RWPE1 (cell line): ENCODE results near the gene TUBA4B.

Experiments used
- CTCF ChIA-PET: fragments of 350-600 bp; sonication (Branson Sonifier 250); formaldehyde crosslinking; extraction: SDS; loops from one replicate; lab custom pipeline; 2021; lab: Yijun Ruan, JAX
- POLR2A ChIA-PET: fragments of 400-600 bp; formaldehyde crosslinking; extraction: SDS; loops from one replicate; lab custom pipeline; 2020; ENCODE audit warnings: antibody characterized with exemption; ENCODE audit not compliant: low non-redundant PET; lab: Yijun Ruan, JAX
- DNase-seq: peaks from one replicate; pipeline ENCODE4 v3.0.0; 2012; ENCODE audit warnings: low spot score
- H3K27ac ChIP-seq: fragments of 450-650 bp; 2 replicates; pipeline ENCODE4 v1.5.1; 2017
- CTCF ChIP-seq: fragments of 450-650 bp; conservative IDR thresholded peaks from 2 replicates; pipeline ENCODE4 v1.5.1; 2017; ENCODE audit warnings: low read depth, mild to moderate bottlenecking

TUBA4B gene

GRCh38 chr2:219271021-219271420, 18.0 kb downstream of the TUBA4B start:
- TF ChIP-seq CTCF = no peak
- no peak for DNase-seq
- POLR2A ChIA-PET = no interaction called here
- peak overlapping the region; percentile 83 for H3K27ac ChIP-seq
- CTCF ChIA-PET = no interaction called here

- peak overlapping the region; percentile 100 for H3K27ac ChIP-seq
- no peak for DNase-seq
- TF ChIP-seq CTCF = no peak
- ChIA-PET CTCF (no interaction called here), POLR2A (interaction anchor here (3.1 kb wide), 1 partner anchor 19 kb away, joined by 35 read pairs; the partner anchor contains the start of genes TUBA4A and TUBA4B)
These were observed 19.3 kb downstream of the TUBA4B start for GRCh38 chr2:219272356-219272755.

- peak overlapping the region; percentile 100 for H3K27ac ChIP-seq
- no peak for DNase-seq
- ChIA-PET CTCF (interaction anchor here (2.4 kb wide), 1 partner anchor 21 kb away, joined by 22 read pairs; no protein-coding TSS in a partner anchor), POLR2A (interaction anchor here (3.1 kb wide), 1 partner anchor 20 kb away, joined by 35 read pairs; the partner anchor contains the start of genes TUBA4A and TUBA4B)
- no peak for TF ChIP-seq CTCF
These were observed 20.0 kb downstream of the TUBA4B start for GRCh38 chr2:219272995-219273394.

- POLR2A ChIA-PET = interaction anchor here (0.6 to 3.1 kb wide), 5 partner anchors 12 to 29 kb away, joined by 4 to 35 read pairs (median 6); partner anchors contain the start of genes GLB1L, STK16, TUBA4A and TUBA4B
These were observed 20.9 kb downstream of the TUBA4B start for GRCh38 chr2:219273937-219274336.

GRCh38 chr2:219274361-219274921, 21.4 kb downstream of the TUBA4B start:
- ChIA-PET POLR2A (interaction anchor here (0.6 to 3.1 kb wide), 6 partner anchors 12 to 98 kb away, joined by 3 to 35 read pairs (median 6); partner anchors contain the start of genes CNPPD1, GLB1L, STK16 and TUBA4A), CTCF (interaction anchor here (0.6 to 2.4 kb wide), 5 partner anchors 20 to 96 kb away, joined by 3 to 22 read pairs (median 6); partner anchors contain the start of gene RETREG2)
- no peak for TF ChIP-seq CTCF
- H3K27ac ChIP-seq = peak overlapping the region; percentile 100
- DNase-seq = peak; percentile 79

More at GRCh38 chr2:219273937-219274336, 20.9 kb downstream of the TUBA4B start:
- CTCF ChIA-PET = interaction anchor here (0.7 to 2.4 kb wide), 3 partner anchors 21 to 96 kb away, joined by 3 to 22 read pairs (median 3); partner anchors contain the start of gene RETREG2
- peak; percentile 92 for DNase-seq
- TF ChIP-seq CTCF = no peak
- H3K27ac ChIP-seq = peak overlapping the region; percentile 100
